Measurements from ENCODE around the gene DDAH2.

- TF ChIP-seq POLR2A (IDR thresholded peaks at IDR 0.05) (no peak), CTCF (IDR thresholded peaks at IDR 0.05) (no peak)
These were observed 32.2 kb upstream of the DDAH2 start for GRCh38 chr6:31761343-31761742.
